SK-N-MC (cell line): ENCODE results near the gene NPFF.

Experiments used
- EZH2 ChIP-seq: fragments of 200-600 bp; sonication (generic); IDR thresholded peaks from one replicate; pipeline ENCODE4 v1.6.1; 2017; ENCODE audit warnings: antibody characterized with exemption
- POLR2AphosphoS5 ChIP-seq: IDR thresholded peaks from 2 replicates; pipeline ENCODE4 v1.6.1; 2012; ENCODE audit warnings: mild to moderate bottlenecking, low read depth, low read length, borderline replicate concordance

DNA sequence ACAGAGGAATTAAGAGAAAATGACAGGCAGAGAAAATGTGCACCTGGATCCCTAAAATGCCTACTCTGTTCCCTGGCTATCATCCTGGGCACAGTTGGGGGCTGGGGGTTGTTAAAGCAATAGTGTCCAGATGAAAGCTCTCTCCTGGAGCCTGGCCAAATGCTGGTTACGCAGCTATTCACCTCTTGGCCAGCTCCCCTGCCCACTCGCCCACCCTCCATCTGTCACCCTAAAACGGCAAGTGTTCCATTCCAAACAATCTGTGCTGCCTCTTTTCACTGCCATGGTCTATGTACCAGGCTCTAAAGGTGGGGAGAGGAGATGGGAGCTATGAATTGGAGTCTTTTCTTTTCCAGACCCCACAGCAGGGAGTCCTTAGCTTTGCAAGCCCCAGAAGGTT lies 24.7 kb upstream of the NPFF start:
- no peak for TF ChIP-seq EZH2
- TF ChIP-seq POLR2AphosphoS5 = no peak
